Breast epithelium (tissue), 4 donors: ENCODE measurements around the gene TPPP3. TPM values are rescaled to one million over a fixed set of nuclear protein-coding genes. Genes with fewer than 3 reads are reported as not detected.

ENCODE experiments used
- DNase-seq, 2 donors: peaks; one replicate each; pipeline ENCODE4 v3.0.0-alpha.2; 2019; ENCODE audit warnings: low spot score in 2 of 2
- H3K27ac ChIP-seq, 2 donors: fragments of 200-600 bp; sonication (generic) in 1 of 2; one replicate each; pipeline ENCODE4 v1.5.1; 2016 to 2019; ENCODE audit warnings: mild to moderate bottlenecking in 1 of 2
- H3K27me3 ChIP-seq, 2 donors: fragments of 200-600 bp; sonication (generic) in 1 of 2; one replicate each; pipeline versions ENCODE4 v1.5.1 to v1.6.0; 2017 to 2019; ENCODE audit warnings: control low read depth in 1 of 2, mild to moderate bottlenecking in 1 of 2
- H3K36me3 ChIP-seq: fragments of 200-600 bp; one replicate; pipeline ENCODE4 v1.5.1; 2019
- H3K4me1 ChIP-seq, 2 donors: fragments of 200-600 bp; sonication (generic); one replicate each; pipeline ENCODE4 v1.5.1; 2016 to 2019; ENCODE audit warnings: control low read depth in 1 of 2
- H3K4me3 ChIP-seq, 3 donors: fragments of 200-600 bp; sonication (generic); 1 replicate in 2 of 3; 2 replicates in 1 of 3; pipeline ENCODE4 v1.5.1; 2016 to 2019; ENCODE audit warnings: mild to moderate bottlenecking in 3 of 3, moderate library complexity in 2 of 3
- H3K9me3 ChIP-seq, 2 donors: fragments of 200-600 bp; sonication (generic) in 1 of 2; one replicate each; pipeline ENCODE4 v1.5.1; 2016 to 2019; ENCODE audit warnings: control low read depth in 1 of 2
- CTCF ChIP-seq, 3 donors: fragments of 450-650 bp; IDR thresholded peaks; one replicate each; pipeline ENCODE4 v1.5.1; 2016 to 2017; ENCODE audit warnings: antibody characterized with exemption in 3 of 3, mild to moderate bottlenecking in 3 of 3, moderate library complexity in 3 of 3
- POLR2A ChIP-seq: fragments of 450-650 bp; IDR thresholded peaks from one replicate; pipeline ENCODE4 v1.6.1; 2016; ENCODE audit warnings: antibody characterized with exemption, mild to moderate bottlenecking, moderate library complexity
- POLR2AphosphoS5 ChIP-seq, 3 donors: sonication (generic); formaldehyde crosslinking; IDR thresholded peaks; one replicate each; pipeline ENCODE4 v1.6.1; 2017; ENCODE audit warnings: antibody characterized with exemption in 3 of 3
- intact Hi-C: fragments of 100-400 bp; cut with DNase I; formaldehyde crosslinking; loops from one replicate; pipeline ENCODE4 v1.15.1; 2023; ENCODE audit warnings: low total_unique reads
- total RNA-seq, 3 donors: library from RNA; depleted of rRNA; stranded (reverse); fragments of >200 nt; gene quantifications; one replicate each; pipeline ENCODE4 v1.1.0, GENCODE V29; 2016

TPPP3 gene
- total RNA-seq, 3 donors from 2014 or later, result 1.3 to 6.9 (median 3.6) TPM

GRCh38 chr16:67438824-67439393, 45.6 kb upstream of the TPPP3 start:
- intact Hi-C loops, result no loop called here

GRCh38 chr16:67438098-67438791, 44.9 kb upstream of the TPPP3 start:
- H3K27me3 ChIP-seq, result no peaks in the 10 kb centered on the region
- no peaks in the 10 kb centered on the region for H3K36me3 ChIP-seq
- no peaks in the 10 kb centered on the region for H3K9me3 ChIP-seq
- peaks cover 0 to 22% of the 10 kb centered on the region in 2 donors for H3K4me1 ChIP-seq
- peak overlapping the region; percentile 57 to 87 for H3K27ac ChIP-seq
- H3K4me3 ChIP-seq, result no peak overlapping the region
- DNase-seq, result no peak
- intact Hi-C loops, result no loop called here
- TF ChIP-seq POLR2AphosphoS5 (IDR thresholded peaks at IDR 0.05) (peak in 2 of 3 donors; percentile 10 to 65), POLR2A (no peak), CTCF (IDR thresholded peaks at IDR 0.05) (no peak)

More at GRCh38 chr16:67438824-67439393, 45.6 kb upstream of the TPPP3 start:
- Histone ChIP-seq H3K36me3 (no peaks in the 10 kb centered on the region), H3K27me3 (no peaks in the 10 kb centered on the region), H3K27ac (peak overlapping the region; percentile 57 to 87), H3K9me3 (no peaks in the 10 kb centered on the region), H3K4me1 (peaks cover 5 to 22% of the 10 kb centered on the region in 2 donors), H3K4me3 (no peak overlapping the region)
- no peak for TF ChIP-seq POLR2AphosphoS5 (IDR thresholded peaks at IDR 0.05)
- no peak for TF ChIP-seq POLR2A
- no peak for TF ChIP-seq CTCF (IDR thresholded peaks at IDR 0.05)
- peak; percentile 80 to 86 for DNase-seq

- Histone ChIP-seq H3K27me3 (no peaks in the 10 kb centered on the region), H3K27ac (peak overlapping the region in 1 of 2 donors; percentile 87), H3K4me1 (peaks cover 0 to 15% of the 10 kb centered on the region in 2 donors), H3K36me3 (no peaks in the 10 kb centered on the region), H3K4me3 (no peak overlapping the region), H3K9me3 (no peaks in the 10 kb centered on the region)
- intact Hi-C loops, result no loop called here
- DNase-seq, result no peak
- no peak for TF ChIP-seq POLR2A
- no peak for TF ChIP-seq POLR2AphosphoS5 (IDR thresholded peaks at IDR 0.05)
- no peak for TF ChIP-seq CTCF (IDR thresholded peaks at IDR 0.05)
These were observed 44.2 kb upstream of the TPPP3 start for GRCh38 chr16:67437513-67437912.

GRCh38 chr16:67436640-67437193, 43.4 kb upstream of the TPPP3 start:
- H3K4me1 ChIP-seq, result peaks cover 0 to 7% of the 10 kb centered on the region in 2 donors
- no peaks in the 10 kb centered on the region for H3K36me3 ChIP-seq
- H3K9me3 ChIP-seq, result no peaks in the 10 kb centered on the region
- TF ChIP-seq POLR2AphosphoS5 (IDR thresholded peaks at IDR 0.05) (no peak), CTCF (IDR thresholded peaks at IDR 0.05) (no peak), POLR2A (no peak)
- intact Hi-C loops, result no loop called here
- H3K27ac ChIP-seq, result no peak overlapping the region
- no peak for DNase-seq
- no peak overlapping the region for H3K4me3 ChIP-seq
- no peaks in the 10 kb centered on the region for H3K27me3 ChIP-seq

GRCh38 chr16:67435758-67436164, 42.5 kb upstream of the TPPP3 start:
- intact Hi-C loops, result no loop called here
- Histone ChIP-seq H3K36me3 (no peaks in the 10 kb centered on the region), H3K27me3 (no peaks in the 10 kb centered on the region), H3K27ac (no peak overlapping the region), H3K4me3 (no peak overlapping the region), H3K4me1 (peaks cover 0 to 4% of the 10 kb centered on the region in 2 donors), H3K9me3 (no peaks in the 10 kb centered on the region)
- no peak for DNase-seq
- no peak for TF ChIP-seq POLR2A
- no peak for TF ChIP-seq CTCF (IDR thresholded peaks at IDR 0.05)
- TF ChIP-seq POLR2AphosphoS5 (IDR thresholded peaks at IDR 0.05), result no peak
